Ishikawa (cell line): ENCODE measurements around the gene TMCC3.

Experiments
- CREB1 ChIP-seq: IDR thresholded peaks from 2 replicates; pipeline ENCODE4 v1.6.1; 2012; ENCODE audit warnings: low read depth
- EGR1 ChIP-seq: IDR thresholded peaks from 2 replicates; pipeline ENCODE4 v1.6.1; 2012
- EP300 ChIP-seq: IDR thresholded peaks from 2 replicates; pipeline ENCODE4 v1.6.1; 2012; ENCODE audit warnings: borderline replicate concordance
- NFIC ChIP-seq: IDR thresholded peaks from 2 replicates; pipeline ENCODE4 v1.6.1; 2012
- RAD21 ChIP-seq: IDR thresholded peaks from 2 replicates; pipeline ENCODE4 v1.6.1; 2012; ENCODE audit warnings: low read depth
- TAF1 ChIP-seq: IDR thresholded peaks from 2 replicates; pipeline ENCODE4 v1.6.1; 2012; ENCODE audit warnings: low read depth, mild to moderate bottlenecking
- TCF12 ChIP-seq: IDR thresholded peaks from 2 replicates; pipeline ENCODE4 v1.6.1; 2012; ENCODE audit warnings: low read depth
- TEAD4 ChIP-seq: IDR thresholded peaks from 2 replicates; pipeline ENCODE4 v1.6.1; 2012
- YY1 ChIP-seq: IDR thresholded peaks from 2 replicates; pipeline ENCODE4 v1.6.1; 2012; ENCODE audit warnings: low read depth
- TF ChIP-seq, protein P1 (sequence below): IDR thresholded peaks from 2 replicates; pipeline ENCODE4 v1.6.1; 2012

DNA sequence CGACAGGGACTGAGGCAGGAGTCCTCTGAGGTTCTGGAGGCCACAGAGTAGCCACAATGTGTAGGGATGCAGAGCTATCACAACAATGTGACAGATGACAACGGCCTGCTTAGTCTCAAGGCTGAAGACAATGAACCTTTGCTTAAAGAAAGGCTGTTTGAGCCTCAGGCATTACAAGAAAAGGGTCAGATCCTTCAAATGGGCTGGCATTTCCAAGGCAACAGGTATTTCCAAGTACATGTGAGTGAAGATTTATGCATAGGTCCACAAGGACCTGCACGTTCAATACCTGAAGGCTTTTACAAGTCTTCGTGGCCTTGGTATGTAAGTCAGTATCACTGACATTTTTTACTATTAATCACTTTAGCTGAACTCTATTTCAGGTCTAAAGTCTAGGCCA is 62.0 kb downstream of the TMCC3 start:
- no peak for TF ChIP-seq TAF1
- TF ChIP-seq EP300, result no peak
- no peak for TF ChIP-seq CREB1
- TF ChIP-seq TEAD4, result no peak
- TF ChIP-seq NFIC, result no peak
- TF ChIP-seq, protein P1, sequence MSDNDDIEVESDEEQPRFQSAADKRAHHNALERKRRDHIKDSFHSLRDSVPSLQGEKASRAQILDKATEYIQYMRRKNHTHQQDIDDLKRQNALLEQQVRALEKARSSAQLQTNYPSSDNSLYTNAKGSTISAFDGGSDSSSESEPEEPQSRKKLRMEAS, result no peak
- TF ChIP-seq RAD21, result no peak
- no peak for TF ChIP-seq TCF12
- TF ChIP-seq EGR1, result no peak
- TF ChIP-seq YY1, result no peak
